GM19468 (cell line): ENCODE results near the gene ARMC5.

Source experiments
- ATAC-seq: cut with Tn5 transposase; IDR thresholded peaks from one replicate; pipeline ENCODE4 v1.9.1; 2021; ENCODE audit warnings: mild to moderate bottlenecking, moderate library complexity, moderate number of reproducible peaks; ENCODE audit not compliant: unreplicated experiment; ENCODE audit errors: extremely low read depth

The ARMC5 gene

DNA sequence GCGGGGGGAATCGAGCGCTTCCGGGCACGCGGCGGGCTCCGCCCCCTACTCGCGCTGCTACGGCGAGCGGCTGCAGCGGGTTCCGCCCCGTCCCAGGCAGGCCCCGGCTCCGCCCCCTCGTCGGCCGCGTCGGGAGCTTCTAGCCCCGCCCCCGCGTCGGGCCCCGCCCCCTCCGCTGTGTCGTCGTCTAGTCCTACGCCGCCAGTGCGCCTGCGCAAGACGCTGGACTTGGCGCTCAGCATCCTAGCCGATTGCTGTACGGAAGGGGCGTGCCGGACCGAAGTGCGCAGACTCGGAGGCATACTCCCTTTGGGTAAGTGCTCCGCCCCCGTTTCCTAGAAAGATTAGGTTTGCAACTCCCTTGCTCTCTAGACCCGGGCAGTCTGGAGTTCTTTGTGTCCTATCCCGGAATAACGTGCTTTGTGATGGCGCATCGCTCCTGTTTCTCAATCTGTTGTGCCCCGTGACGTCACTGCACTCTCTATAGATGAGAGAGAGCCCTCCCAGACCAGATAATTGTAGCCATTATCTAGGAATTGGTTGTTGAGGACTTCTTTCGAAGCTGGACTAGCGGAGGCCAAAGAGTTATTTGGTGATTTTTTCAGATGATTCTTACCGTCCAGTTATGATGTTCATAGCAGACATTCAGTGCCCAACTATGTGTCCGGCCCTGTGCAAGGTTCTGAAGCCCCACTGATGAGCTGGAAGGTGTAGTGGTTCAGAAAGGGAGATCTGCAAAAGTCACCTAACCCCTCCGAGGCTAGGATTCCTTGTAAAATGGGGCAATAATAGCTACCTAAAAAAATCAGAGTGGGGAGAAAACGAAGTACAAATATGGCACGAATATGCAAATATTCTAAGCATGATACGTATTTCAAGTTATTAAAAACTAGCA, 633 bp downstream of the ARMC5 start:
- ATAC-seq = peak; percentile 69

DNA sequence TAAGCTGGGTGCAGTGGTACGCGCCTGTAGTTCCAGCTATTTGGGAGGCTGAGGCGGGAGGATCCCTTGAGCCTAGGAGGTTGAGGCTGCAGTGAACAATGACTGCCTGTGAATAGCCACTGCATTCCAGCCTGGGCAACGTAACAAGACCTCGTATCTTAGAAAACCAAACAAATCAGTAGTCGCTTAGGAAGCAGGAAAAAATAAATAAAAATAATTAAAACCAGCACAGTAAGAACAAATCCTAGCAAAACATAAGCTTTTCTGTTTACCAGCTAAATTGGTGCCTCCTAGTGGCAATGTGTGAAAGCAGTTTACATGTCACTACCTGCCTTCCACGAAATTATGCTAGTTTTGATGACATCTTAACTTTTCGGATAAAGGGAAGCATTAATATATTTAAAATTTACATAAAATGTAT, 1.3 kb downstream of the ARMC5 start:
- ATAC-seq = no peak

DNA sequence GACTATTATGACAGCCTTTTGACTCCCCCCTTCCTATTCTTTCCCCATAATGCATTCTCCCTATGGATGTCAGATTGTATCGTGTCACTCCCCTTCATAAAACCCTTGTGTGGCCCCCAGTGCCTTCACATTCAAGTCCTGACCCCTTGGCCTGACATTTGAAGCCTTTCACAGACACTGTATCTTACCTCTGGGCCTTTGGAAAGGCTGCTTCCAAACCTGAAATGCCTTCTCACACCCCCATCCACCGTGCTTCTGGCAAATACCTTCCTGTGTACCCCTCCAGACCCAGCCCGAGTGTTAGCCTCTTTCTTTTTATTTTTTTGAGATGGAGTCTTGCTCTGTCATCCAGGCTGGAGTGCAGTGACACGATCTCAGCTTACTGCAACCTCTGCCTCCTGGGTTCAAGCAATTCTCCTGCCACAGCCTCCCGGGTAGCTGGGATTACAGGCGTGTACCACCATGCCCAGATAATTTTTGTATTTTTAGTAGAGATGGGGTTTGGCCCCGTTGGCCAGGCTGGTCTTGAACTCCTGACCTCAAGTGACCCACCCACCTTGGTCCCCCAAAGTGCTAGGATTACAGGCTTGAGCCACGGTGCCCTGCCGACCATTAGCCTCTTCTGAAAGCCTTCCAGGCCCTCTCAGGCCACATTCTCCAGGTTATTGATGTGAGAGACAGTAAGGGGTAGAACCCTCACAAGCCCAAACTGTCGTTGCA, 2.1 kb downstream of the ARMC5 start:
- no peak for ATAC-seq

DNA sequence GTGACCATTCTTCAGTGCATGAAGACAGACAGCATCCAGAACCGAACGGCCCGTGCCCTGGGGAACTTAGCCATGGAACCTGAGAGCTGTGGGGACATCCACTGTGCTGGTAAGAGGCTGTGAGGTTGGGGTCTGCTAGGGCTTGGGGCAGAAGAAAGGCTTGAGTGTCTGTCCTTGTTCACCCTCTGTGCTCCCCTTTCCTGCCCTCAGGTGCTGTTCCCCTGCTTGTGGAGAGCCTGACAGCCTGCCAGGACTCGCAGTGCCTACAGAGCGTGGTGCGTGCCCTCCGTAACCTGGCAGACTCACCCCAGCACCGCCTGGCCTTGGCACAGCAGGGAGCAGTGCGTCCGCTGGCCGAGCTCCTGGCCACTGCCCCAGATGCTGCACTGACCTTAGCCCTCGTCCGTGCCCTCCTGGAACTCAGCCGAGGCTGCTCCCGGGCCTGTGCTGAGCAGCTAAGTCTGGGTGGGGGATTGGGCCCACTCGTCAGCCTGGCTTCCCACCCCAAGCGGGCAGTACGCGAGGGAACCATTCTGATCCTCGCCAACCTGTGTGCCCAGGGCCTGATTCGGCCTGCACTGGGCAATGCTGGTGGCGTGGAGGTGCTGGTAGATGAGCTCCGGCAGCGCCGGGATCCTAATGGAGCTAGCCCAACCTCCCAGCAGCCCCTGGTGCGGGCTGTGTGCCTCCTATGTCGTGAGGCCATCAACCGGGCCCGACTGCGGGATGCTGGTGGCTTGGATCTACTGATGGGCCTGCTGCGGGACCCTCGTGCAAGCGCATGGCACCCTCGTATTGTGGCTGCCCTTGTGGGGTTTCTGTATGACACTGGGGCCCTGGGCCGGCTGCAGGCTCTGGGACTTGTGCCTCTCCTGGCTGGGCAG, 2.9 kb downstream of the ARMC5 start:
- ATAC-seq = no peak

DNA sequence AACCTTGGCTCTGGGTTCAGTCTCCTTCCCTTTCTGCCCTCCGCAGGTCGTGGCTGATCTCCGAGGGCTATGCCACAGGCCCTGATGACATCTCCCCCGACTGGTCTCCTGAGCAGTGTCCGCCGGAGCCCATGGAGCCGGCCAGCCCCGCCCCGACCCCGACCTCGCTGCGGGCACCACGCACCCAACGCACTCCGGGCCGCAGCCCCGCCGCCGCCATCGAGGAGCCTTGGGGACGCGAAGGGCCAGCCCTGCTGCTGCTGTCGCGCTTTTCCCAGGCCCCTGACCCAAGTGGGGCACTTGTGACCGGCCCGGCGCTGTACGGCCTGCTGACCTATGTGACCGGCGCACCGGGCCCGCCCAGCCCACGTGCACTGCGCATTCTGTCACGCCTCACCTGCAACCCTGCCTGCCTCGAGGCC, 5.1 kb downstream of the ARMC5 start:
- no peak for ATAC-seq

DNA sequence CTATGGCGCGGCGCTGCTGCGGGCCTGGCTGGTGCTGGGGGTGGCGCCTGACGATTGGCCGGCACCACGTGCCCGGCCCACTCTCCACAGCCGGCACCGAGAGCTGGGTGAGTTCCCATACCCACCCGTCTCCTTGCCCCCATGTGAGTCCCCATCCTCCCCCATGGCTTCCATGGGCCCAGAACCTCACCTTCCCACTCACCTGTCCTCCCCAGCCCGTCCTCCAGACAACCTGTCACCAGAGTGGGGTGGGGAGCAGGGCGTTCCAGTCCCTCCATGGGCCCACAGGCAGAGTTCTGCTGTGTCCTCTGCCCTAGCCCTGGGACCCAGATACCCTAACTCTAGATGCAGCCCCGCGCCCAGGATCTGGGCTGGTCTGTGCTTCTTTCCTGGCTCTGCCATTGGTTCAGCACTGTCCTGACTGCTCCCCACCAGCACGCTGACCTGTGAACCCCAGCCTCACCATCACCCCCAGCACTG, 5.5 kb downstream of the ARMC5 start:
- no peak for ATAC-seq

DNA sequence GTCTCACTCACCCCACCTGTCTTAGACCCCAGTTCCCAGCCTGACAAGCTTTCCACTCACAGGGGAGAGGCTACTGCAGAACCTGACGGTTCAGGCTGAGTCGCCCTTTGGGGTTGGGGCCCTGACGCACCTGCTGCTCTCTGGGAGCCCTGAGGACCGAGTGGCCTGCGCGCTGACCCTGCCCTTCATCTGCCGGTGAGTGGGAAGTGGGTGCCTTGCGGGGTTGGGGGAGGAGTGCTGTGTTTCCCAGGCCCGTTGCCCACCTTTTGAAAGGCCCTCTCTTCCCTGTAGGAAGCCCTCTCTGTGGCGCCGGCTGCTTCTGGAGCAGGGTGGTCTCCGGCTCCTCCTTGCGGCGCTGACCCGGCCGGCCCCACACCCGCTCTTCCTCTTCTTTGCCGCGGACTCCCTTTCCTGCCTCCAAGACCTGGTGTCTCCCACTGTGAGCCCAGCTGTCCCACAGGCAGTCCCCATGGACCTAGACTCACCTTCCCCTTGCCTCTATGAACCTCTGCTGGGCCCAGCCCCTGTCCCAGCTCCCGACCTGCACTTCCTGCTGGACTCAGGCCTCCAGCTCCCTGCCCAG, 6.6 kb downstream of the ARMC5 start:
- no peak for ATAC-seq

DNA sequence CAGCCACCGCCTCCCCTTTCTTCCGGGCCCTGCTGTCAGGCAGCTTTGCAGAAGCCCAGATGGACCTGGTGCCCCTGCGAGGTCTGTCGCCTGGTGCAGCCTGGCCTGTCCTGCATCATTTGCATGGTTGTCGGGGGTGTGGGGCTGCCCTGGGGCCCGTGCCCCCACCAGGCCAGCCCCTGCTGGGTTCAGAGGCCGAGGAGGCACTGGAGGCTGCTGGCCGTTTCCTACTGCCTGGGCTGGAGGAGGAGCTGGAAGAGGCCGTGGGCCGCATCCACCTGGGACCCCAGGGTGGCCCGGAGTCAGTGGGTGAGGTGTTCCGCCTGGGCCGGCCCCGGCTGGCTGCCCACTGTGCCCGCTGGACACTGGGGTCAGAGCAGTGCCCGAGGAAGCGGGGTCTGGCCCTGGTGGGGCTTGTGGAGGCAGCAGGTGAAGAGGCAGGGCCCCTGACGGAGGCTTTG, 7.1 kb downstream of the ARMC5 start:
- ATAC-seq = no peak

DNA sequence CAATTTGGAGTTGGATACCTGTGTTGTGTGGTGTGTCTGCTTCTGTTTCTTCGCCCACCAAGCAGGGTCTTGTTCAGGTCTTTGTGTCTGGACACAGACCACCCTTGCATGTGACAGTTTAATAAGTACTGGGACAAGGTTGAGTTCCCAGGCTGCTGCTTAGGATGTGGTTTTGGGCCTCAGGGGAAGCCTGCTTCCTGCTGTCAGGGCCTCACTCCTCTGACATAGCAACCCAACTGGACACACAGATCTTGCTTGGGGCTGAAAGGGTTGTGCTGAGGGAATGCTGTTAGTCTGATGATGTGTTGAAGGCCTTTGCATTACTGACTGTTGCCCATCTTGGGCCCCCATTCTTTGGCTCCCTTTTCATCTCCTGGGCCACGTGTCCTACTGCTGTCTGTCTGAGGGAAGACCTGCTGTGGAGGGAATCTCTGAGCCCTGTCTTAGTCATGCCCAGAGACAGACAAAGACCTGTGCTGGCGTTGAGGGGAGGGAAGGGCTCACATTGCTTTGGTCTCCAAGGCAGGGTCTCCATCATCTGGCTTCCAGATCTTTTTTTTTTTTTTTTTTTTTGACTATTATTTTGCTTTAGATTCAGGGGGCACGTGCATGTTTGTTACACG, 8.0 kb downstream of the ARMC5 start:
- ATAC-seq = no peak

DNA sequence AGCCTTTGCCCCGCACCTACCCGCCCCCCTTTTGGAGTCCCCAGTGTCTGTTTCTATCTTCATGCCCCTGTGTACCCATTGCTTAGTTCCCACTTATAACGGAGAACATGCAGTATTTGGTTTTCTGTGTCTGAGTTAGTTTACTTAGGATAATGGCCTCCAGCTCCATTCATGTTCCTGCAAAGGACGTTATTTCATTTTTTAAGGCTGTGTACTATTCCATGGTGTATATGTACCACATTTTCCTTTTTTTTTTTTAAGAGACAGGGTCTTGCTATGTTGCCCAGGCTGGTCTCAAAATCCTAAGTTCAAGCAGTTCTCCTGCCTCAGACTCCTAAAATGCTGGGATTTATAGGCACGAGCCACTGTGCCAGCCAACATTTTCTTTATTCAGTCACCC, 8.6 kb downstream of the ARMC5 start:
- ATAC-seq = no peak

DNA sequence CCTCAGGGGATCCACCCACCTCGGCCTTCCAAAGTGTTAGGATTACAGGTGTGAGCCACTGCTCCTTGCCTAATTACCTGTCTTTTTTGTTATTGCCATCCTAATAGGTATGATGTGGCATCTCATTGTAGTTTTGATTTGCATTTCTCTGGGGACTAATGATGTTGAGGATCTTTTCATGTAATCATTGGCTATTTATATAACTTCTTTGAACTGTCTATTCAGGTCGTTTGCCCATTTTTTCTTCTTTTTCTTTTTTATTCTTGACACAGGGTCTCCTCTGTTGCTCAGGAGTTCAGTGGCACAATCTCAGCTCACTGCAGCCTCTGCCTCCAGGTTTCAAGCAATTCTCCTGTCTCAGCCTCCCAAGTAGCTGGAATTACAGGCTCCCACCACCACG, 11.3 kb downstream of the ARMC5 start:
- no peak for ATAC-seq

DNA sequence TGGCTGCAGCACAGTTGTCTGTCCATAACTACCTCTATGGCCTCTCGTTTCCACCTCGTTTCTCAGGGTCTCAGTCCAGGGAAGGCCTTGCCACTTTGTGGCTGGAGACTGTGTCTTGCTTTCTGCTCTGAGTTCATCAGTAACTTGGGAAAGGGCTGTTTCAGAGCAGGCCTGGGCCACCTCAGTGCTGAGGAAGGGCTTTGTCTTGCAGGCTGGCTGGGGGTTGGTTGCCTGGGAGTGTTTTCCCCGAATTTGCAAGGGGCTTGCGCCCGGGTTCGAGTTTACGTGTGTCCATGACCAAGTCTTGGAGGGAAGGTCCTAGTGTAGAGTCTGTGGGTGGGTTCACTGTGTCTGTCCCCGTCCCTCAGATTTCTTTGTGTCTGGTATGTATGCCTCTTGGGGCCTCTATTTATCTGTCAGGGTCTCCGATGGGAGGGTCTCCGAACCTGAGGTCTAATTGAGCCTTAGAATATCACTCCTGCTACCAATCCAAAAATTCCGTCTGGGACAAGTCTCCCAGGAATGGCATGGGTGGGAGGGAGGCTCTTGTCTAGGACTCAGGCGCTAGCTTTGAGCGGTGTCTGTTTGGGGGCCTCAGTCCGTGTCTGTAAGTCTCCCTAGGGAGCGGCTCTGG, 12.1 kb downstream of the ARMC5 start:
- no peak for ATAC-seq

DNA sequence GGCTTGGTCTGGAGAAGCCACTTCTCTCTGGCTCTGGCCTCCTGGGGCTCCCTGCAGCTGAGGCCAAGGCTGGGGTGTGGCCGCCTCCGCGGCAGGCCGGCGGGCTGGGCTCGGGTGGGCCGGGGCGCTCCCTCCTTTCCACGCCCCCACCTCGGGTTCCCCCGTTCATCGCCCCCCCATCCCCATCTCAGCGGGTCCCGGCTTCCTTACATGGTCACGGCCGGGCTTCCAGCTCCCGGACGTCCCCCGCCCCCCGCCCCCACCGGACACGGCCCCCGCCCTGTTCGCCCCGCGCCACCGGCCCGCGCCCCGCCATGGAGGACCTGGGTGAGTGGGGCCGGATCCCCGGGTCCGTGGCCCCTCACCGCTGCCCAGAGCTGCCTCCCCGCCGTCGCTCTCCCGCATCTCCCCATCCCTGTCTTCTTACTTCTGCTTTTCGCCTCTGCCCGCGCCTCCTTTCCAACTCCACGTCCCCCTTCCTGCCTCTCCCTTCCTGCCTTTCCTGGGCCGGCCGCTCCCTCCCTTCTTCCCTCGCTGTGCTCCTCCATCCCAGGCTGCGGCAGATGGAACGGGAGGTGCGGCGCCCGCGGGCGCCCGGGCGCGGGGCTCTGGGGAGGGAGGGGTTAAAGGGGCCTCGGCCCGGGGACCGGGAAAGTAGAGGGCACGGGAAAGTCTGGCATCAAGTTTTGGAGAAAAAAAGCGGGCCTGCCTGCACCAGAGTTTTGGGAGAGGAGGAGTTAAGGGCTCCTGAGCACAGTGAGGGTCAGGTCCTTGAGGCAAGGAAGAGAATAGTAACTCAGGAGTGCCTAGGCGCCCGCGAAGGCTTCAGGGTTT, 12.8 kb downstream of the ARMC5 start, which contains the start of gene TGFB1I1:
TSS of gene TGFB1I1 (plus strand) at position 278 of the 834 bp plus-strand sequence. CDS start at position 315, 37 bp downstream.
- ATAC-seq = no peak

DNA sequence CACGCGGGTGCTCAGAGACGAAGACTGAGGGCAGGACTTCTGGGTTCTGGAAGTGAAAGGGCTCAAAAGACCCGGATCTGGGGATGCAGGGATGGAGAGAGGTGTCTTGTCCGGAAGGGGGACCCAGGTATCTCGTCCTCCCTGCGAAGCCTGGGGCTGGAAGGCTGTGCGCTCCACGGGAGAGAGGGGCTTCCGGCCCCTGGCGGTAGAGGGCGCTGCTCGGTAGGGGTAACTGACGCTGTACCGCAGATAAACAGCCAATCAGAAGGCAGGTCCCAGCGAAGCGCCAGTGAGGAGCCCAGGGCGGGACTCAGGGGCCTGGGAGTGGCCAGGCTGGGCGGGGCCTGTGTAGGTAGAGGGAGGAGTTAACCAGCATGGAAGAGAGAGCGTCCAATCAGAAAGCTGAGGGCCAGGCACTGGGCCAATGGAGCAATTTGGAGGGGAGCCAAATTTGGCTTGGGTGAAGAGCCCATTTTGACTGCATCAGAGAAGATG, 13.5 kb downstream of the ARMC5 start:
- ATAC-seq = no peak

DNA sequence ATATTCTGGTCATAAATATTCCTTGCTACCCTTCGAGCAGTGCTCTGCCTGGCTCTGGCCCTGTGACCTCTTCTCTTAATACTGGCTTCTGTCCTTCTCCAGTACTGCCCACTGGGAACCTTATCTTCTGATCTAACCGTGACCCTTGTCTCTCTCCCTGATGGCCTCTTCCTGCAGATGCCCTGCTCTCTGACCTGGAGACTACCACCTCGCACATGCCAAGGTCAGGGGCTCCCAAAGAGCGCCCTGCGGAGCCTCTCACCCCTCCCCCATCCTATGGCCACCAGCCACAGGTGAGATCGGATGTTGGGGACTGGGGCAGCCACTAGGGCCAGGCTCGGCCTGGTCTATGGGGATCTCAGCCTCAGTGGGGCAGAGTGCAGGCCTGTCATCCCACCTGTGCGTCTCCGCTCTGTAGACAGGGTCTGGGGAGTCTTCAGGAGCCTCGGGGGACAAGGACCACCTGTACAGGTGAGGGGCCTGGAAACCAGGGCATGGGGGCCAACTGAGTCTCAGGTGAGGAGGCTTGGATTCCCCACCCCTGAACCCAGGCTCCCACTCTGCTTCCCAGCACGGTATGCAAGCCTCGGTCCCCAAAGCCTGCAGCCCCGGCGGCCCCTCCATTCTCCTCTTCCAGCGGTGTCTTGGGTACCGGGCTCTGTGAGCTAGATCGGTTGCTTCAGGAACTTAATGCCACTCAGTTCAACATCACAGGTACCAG, 14.1 kb downstream of the ARMC5 start:
- no peak for ATAC-seq

DNA sequence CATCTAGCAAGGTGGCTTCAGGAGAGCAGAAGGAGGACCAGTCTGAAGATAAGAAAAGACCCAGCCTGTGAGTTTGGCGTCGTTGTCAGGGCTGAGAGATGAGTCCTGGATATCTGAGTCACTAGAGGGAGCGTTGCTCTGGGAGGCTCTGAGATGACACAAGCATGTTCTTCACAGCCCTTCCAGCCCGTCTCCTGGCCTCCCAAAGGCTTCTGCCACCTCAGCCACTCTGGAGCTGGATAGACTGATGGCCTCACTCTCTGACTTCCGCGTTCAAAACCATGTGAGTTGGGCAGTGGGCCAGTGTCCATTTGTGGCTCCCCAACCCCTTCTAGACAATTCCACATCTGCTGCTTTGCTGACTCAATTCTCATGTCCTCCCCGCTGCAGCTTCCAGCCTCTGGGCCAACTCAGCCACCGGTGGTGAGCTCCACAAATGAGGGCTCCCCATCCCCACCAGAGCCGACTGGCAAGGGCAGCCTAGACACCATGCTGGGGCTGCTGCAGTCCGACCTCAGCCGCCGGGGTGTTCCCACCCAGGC, 14.9 kb downstream of the ARMC5 start:
- ATAC-seq = no peak
